Activated CD4-positive, CD25-positive, alpha-beta regulatory T cell treated with anti-CD3 and anti-CD28 coated beads, Interleukin-2, amount 50 U/mL, for 72 hours (primary cell): Measurements from ENCODE around the gene CASP10.
"Not testable (repeated sequence)": the region's sequence is repeated elsewhere in the genome, so short reads cannot be mapped to it uniquely, and the experiment has no call there.

ENCODE experiments used
- DNase-seq: peaks from one replicate; pipeline ENCODE4 v3.0.0; 2021

CASP10 gene

DNA sequence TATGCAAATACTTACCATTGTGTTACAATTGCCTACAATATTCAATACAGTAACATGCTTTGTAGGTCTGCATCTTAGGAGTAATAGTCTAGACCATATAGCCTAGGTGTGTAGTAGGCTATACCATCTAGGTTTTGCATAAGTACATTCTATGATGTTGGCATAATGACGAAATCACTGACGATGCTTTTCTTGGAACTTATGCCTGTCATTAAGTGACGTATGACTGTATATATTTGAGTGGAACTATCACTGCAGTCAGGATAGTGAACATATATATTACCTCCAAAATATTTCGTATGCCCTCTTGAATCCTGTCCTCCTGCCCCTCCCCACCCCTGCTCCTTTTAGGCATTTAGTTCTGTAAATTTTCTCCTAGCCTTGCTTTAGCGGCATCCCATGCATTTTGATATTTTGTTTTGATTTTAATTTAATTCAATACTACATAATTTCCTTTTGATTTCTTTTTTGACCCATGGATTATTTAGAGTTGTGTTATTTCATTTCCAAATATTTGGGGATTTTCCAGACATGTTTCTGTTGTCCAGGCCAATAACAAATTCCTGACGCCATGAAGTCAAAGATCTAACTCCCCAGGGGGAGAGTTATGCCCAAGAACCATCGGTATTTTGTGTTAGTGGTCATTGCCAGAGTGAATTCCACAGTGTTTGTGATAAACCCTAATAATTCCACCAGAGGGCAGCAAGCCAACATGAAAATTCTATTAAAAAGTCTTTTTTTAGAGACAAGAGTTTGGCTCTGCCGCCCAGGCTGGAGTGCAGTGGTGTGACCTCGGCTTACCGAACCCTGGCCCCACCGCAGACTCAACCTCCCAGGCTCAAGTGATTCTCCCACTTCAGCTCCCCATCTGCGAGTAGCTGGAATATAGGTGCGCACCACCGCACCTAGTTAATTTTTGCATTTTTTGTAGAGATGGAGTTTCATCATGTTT lies 53.2 kb downstream of the CASP10 start:
- no peak for DNase-seq

DNA sequence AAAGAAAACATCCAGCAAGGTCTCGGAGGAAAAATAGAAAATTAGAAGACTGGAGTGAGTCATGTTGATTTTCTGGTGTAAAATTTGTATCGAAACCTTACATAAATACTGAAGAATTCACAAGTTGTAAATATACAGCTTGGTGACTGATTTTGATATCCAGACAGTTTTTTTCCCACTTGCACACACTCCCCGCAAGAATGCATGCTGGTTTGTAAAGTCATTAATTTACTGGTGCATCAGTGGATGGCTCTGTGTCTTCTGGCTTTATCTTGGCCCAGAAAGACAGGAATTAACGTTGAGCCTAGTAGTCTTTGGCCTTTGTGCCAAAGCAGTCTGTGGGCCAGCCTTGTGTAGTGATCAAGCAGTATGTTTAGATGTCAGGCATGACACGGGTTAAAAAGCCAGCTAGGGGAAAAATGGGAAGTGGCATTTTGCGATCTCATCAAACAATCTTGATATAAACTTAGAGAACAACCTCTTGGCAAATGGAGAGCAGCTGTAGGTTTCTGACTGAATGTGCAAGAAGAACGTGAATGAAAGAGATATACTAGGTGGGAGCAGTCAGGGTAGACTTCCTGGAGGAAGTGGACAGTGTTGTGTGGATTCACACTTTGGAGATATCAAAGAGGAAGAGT lies 54.7 kb downstream of the CASP10 start:
- DNase-seq = no peak

GRCh38 chr2:201239167-201239935 lies 56.4 kb downstream of the CASP10 start:
- not testable (repeated sequence) for DNase-seq

DNA sequence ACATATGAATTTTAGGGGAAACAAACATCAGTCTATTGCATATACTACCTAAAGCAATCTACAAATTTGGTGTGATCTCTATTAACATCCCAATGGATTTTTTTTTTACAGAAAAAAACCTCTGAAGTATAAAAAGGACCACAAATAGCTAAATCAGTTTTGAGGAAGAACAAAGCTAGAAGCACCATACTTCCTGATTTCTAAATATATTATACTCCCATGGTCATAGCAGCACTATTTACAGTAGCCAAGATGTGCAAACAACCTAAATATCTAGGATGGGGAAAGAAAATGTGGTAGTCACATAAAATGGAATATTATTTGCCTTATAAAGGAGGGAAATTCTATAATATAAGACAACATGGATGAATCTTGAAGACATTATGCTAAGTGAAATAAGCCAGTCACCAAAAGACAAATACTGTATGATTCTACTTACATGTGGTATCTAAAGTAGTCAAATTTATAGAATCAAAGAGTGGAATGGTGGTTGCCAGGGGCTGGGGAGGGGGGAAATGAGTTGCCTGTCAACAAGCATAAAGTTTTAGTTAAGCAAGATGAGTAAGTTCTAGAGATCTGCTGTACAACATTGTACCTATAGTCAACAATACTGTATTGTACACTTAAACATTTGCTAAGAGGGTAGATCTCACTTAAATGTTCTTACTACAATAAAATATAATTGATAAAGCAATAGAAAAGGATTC lies 59.8 kb downstream of the CASP10 start:
- no peak for DNase-seq

DNA sequence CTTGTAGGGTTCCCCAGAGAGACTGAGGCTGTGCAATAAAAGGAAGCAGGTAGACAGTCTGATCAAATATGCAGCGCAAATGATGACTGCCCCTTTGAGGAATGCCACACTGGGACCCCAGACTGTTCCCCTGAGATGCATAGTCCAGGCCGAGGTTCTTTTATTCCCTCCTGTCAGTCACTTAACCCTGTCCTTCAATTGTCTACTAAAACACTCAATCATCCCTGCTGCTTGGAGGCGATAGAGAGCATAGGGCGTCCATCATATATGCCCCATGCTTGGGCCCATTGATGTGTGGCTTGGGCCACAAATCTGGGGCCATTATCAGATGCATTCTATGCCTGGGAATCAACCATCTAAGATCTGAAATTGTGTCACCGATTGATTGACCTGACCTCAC lies 61.9 kb downstream of the CASP10 start:
- DNase-seq = no peak

DNA sequence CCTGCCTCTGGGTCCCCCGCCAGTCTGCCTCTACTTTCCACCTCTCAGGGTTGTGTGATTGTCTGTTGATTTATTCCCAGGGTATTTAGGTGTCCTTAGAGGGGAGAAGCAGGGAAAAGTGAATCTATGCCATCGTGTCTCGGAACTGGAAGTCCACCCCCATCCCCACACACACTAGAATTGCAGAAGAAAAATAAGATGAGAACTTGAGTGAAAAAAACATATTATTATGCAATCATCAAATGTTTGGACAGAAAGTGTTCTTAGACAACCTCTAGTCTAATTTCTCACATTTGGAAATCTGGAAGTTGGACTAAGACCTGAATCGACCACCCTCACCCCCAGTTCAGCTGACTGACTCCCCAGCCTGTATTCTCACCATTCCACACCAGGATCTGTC lies 63.3 kb downstream of the CASP10 start:
- no peak for DNase-seq

DNA sequence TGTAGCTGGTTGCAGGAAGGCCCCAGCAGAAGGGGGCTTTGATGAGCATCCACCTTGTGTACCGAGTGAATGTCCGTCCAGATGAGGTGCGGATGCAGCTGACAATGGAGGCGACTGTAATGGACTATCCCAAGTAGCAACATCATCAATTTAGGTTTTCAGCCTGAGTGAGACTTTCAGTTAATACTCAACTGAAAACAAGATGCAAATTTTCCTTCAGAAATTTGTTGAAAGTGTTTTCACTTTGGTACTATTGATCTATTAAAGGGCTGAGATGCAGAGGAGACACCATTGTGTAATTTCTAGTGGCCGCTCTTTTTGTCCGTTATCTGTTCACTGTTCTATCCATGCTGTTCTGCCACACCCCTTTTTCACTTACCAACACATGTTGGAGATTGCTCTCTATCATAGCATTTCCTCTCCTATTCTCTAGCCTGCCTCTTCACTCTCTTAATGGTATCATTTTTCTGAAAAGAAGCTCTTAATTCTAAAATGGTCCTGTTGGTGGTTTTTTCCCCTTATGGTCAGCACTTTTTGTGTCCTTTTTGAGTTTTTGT lies 65.4 kb downstream of the CASP10 start:
- DNase-seq = no peak

DNA sequence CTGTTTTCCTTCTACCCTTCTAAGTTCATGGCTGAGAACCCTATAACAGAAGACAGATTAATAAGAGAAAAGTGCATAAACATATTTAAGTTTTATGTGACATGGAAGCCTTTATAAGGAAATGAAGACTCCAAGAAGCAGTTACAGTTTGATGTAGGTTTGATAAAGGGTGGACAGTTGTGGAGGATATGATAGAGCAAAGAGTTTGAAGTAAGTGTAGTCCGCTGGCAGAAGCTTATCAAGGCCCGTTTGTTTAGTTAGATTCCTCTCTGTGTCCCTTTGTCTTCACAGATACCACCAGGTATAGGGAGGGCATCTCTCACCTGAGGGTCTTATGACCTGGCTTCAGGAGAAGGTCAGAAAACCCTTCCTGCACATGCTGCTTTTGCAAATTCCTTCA lies 66.9 kb downstream of the CASP10 start:
- DNase-seq = no peak

GRCh38 chr2:201250741-201251140 lies 67.8 kb downstream of the CASP10 start:
- DNase-seq = no peak

GRCh38 chr2:201254081-201254730 lies 71.3 kb downstream of the CASP10 start:
- DNase-seq = no peak

DNA sequence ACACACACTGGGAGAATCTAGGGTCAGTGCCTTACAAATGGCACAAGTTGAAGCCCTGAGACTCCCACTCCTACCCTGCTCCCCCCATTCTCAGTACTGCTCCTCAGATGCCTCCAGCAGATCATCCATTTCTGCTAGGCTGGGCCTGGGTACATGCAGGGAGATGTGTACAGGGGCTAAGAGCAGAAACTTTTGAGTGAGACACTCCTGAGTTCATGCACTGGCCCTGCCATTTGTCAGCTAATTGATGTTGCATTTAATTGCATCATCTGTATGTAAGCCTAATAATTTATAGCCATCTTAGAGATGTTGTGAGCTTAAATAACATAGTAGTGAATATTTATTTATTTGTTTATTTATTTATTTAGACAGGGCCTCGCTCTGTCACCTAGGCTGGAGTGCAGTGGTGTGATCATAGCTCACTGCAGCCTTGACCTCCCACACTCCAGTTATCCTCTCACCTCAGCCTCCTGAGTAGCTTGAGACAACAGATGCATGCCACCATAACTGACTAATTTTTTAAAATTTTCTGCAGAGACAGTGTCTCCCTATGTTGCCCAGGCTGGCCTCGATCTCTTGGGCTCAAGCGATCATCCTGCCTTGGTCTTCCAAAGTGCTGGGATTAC lies 72.6 kb downstream of the CASP10 start:
- DNase-seq = no peak

- no peak for DNase-seq
These were observed 73.1 kb downstream of the CASP10 start for GRCh38 chr2:201256082-201256481.

DNA sequence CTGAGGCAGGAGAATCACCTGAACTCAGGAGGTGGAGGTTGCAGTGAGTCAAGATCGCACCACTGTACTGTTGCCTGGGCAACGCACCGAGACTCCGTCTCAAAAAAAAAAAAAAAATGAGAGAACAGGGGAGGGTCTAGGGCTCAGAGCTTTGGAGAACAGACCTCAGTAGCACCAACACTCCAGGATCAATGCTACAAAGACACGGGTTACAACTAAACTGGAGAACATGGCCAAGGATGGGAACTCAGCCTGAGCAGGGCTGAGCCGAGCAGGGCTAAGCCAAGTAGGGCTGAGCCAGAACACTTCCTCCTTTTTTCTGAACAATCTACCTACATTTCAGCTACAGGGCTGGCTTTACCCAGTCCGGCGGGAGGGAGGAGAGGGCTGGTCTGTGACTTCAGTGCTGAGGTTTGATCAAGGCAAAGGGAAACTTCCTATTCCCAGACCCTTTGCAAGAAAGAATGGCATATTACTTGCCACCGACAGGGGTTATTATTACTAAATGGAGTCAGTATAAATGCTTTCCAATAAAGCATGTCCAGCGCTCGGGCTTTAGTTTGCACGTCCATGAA lies 74.5 kb downstream of the CASP10 start:
- no peak for DNase-seq

DNA sequence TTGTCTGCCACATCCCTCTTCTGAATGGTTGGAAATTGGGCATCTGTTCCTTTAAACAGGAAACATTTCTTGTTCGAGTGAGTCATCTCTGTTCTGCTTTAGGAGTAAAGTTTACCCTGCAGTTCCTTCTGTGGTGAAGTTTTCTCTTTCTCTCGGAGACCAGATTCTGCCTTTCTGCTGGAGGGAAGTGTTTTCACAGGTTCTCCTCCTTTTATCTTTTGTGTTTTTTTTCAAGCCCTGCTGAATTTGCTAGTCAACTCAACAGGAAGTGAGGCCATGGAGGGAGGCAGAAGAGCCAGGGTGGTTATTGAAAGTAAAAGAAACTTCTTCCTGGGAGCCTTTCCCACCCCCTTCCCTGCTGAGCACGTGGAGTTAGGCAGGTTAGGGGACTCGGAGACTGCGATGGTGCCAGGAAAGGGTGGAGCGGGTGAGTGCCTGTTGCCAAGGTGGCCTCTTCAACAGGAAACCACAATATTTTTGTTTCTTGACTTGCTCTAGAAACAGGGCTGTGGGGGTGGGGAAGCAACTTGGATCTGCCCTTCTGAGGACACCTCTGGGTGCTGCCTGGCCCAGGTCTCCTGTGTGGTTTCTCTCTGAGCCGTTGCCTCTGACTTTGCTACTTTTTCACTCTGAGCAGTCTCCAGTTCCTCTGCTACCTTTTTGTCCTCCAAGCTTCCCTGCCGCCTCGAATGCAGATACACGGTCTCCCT lies 75.2 kb downstream of the CASP10 start:
- peak; percentile 79 for DNase-seq

DNA sequence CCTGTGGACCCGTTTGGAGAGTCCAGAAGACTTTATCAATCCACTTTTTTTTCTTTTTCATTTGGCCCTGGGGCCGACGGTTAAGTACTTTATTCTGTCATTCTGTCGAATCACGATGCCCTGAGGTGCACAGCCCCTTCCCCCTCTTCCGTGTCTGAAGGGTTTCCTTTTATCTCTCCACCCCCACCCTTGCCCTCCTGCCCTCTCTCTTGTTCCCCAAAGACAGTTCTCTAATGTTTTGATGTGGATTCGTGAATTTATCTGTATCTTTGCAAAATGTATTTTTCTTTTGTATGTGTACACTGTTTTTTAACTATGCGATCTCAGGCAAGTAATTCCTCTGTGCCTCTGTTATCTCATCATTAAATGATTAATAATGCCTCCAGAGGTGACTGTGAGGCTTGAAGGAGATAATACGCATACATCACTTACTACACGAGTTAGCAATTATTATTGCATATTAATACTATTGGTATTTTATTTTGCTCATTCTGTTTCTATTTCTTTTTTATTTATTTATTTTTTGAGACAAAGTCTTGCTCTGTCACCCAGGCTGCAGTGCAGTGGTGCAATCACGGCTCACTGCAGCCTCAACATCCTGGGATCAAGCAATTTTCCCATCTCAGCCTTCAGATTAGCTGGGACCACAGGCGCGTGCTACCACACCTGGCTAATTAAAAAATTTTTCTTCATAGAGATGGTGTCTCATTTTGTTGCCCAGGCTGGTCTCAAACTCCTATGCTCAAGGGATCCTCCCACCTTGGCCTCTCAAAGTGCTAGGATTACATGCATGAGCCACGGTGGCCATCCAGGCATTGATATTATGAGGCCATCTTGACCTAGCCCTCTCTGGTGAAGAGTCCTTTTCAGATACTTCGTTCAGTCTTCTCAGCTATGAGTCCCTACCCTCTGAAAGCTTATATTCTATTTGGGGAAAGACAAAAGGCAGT lies 76.0 kb downstream of the CASP10 start:
- no peak for DNase-seq

- peak; percentile 57 for DNase-seq
These were observed 77.4 kb downstream of the CASP10 start, which contains the start of gene CASP8 for GRCh38 chr2:201260302-201260800. Gene CASP8 (plus strand): TSS chr2:201260536. CDS start chr2:201266487, 5,951 bp downstream.

- DNase-seq = peak; percentile 68
These were observed 78.5 kb downstream of the CASP10 start for GRCh38 chr2:201261471-201261870.

- DNase-seq = no peak
These were observed 79.0 kb downstream of the CASP10 start for GRCh38 chr2:201261906-201262305.

DNA sequence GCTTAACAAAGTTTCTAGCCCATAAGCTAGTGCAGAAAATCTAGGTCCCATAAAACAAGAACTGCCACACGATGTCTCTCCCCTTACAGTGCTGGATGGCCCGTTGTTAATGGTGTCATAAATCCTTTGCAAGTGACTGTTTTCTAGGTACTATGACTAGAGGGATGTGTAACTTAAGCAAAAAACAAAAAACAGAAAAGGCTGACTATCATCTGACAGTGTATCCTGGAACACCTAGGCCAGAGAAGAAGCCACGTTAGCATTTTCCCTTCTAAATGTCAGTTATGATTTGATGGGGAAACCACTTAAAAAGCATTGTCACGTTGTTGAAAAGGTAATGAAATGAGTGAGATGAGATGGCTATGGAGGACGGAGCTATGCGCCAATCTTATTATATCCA lies 79.8 kb downstream of the CASP10 start:
- DNase-seq = no peak
